Esophagus mucosa (tissue), 1 donor: ENCODE measurements around the gene EXOC1. TPM values are rescaled to one million over a fixed set of nuclear protein-coding genes. Genes with fewer than 3 reads are reported as not detected.
"Not testable (repeated sequence)": the region's sequence is repeated elsewhere in the genome, so short reads cannot be mapped to it uniquely, and the experiment has no call there.

Source experiments
- ATAC-seq: fragments of 200-7000 bp; cut with Tn5 transposase; one replicate; pipeline ENCODE4 v1.9.1; 2020
- total RNA-seq: library from RNA; stranded (reverse); gene quantifications from one replicate; pipeline ENCODE4 v1.2.4, GENCODE V29; 2023
- donor health status: DM: yes; HTN: yes; CAD: no.

The EXOC1 gene
- total RNA-seq: 39.6 TPM

GRCh38 chr4:55853484-55854046, at the start of gene EXOC1:
Gene EXOC1 (plus strand): TSS chr4:55853648. CDS start chr4:55858324, 4,676 bp downstream.
- peak; percentile 98 for ATAC-seq

- no peak for ATAC-seq
These were observed 45.9 kb upstream of the EXOC1 start for GRCh38 chr4:55807556-55807955.

GRCh38 chr4:55808186-55808585, 45.3 kb upstream of the EXOC1 start:
- ATAC-seq: no peak

GRCh38 chr4:55808632-55809031, 44.8 kb upstream of the EXOC1 start:
- no peak for ATAC-seq

- ATAC-seq: no peak
These were observed 35.8 kb upstream of the EXOC1 start for GRCh38 chr4:55817691-55818090.

GRCh38 chr4:55819634-55820033, 33.8 kb upstream of the EXOC1 start, which contains the start of gene EXOC1L:
Gene EXOC1L (plus strand): TSS chr4:55819790. CDS start chr4:55820027, 237 bp downstream.
- no peak for ATAC-seq

GRCh38 chr4:55820279-55820678, 33.2 kb upstream of the EXOC1 start:
- ATAC-seq: no peak

GRCh38 chr4:55822329-55822728, 31.1 kb upstream of the EXOC1 start:
- no peak for ATAC-seq

- no peak for ATAC-seq
These were observed 28.6 kb upstream of the EXOC1 start for GRCh38 chr4:55824865-55825264.

- ATAC-seq: no peak
These were observed 26.5 kb upstream of the EXOC1 start for GRCh38 chr4:55826986-55827385.

GRCh38 chr4:55827582-55827981, 25.9 kb upstream of the EXOC1 start:
- no peak for ATAC-seq

GRCh38 chr4:55830048-55830447, 23.4 kb upstream of the EXOC1 start:
- ATAC-seq: no peak

- ATAC-seq: no peak
These were observed 22.7 kb upstream of the EXOC1 start for GRCh38 chr4:55830716-55831115.

- no peak for ATAC-seq
These were observed 19.2 kb upstream of the EXOC1 start for GRCh38 chr4:55834086-55834795.

- no peak for ATAC-seq
These were observed 15.5 kb upstream of the EXOC1 start for GRCh38 chr4:55837903-55838302.

- no peak for ATAC-seq
These were observed 15.1 kb upstream of the EXOC1 start for GRCh38 chr4:55838356-55838755.

GRCh38 chr4:55838952-55839351, 14.5 kb upstream of the EXOC1 start:
- no peak for ATAC-seq

- ATAC-seq: no peak
These were observed 12.5 kb upstream of the EXOC1 start for GRCh38 chr4:55840956-55841355.

- ATAC-seq: not testable (repeated sequence)
These were observed 11.8 kb upstream of the EXOC1 start for GRCh38 chr4:55841373-55842239.

- ATAC-seq: not testable (repeated sequence)
These were observed 11.1 kb upstream of the EXOC1 start for GRCh38 chr4:55842312-55842711.

GRCh38 chr4:55849724-55850123, 3.7 kb upstream of the EXOC1 start:
- ATAC-seq: no peak

GRCh38 chr4:55851885-55852284, 1.6 kb upstream of the EXOC1 start:
- ATAC-seq: peak; percentile 89

- no peak for ATAC-seq
These were observed 681 bp downstream of the EXOC1 start for GRCh38 chr4:55854129-55854528.
